ENCODE data around the gene ALG14. TPM values are rescaled to one million over a fixed set of nuclear protein-coding genes. Genes with fewer than 3 reads are reported as not detected.

Gene ALG14
- total and polyA plus RNA-seq, 10 of the 15 experiments (the other 5 are each of a cell fraction or from before 2014, with no cell fraction given): 2.6 to 19.2 (median 7.5) TPM

DNA sequence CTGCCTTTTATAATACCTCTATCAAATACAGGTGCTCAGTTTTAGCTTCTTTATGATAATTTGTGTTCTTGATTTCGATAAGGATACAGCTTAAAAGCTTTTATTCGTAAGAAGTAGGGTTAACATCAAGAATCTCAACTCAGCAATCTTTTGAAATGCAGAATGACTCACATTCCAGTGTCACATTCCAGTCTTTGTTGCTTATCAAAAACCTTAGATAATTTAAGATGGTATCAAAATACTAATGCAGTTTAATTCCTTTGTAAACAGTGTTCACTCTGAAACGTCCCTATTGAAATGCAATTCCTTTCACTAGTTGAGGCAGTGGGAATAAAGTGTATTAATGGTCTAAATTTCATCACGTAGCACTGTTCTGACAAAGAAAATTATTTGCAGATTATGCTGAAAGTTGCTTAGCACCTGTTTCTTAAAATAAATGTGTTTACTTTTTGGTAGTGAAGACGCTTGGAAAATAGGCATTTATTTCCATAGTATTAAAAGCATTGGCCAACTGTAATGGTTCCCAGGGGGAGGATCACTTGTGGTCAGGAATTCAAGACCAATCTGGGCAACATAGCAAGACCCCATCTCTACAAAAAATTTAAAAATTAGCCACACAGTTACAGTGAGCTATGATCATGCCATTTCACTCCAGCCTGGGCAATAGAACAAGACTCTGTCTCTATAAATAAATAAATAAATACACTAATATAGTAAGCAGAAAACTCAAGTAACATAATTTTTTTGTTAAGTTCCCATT lies 135.7 kb downstream of the ALG14 start:
- WGBS (ENCODE audit: insufficient coverage, insufficient replicate concordance, low lambda C conversion rate, missing lambda C conversion rate): 20% methylated on average over 5 of the region's 5 CpGs
- H3K27me3 ChIP-seq (replicated peaks in 1 of 2; ENCODE audit: control insufficient read depth in 2 of 2, insufficient read depth in 2 of 2, low read length in 1 of 2): no peaks in the 10 kb centered on the region; a peak in 1 of 4 replicates
- no peak overlapping the region for H3K27ac ChIP-seq (ENCODE audit: control insufficient read depth, insufficient read depth)
- in situ Hi-C loops (cut with MboI) (no loop called here), intact Hi-C loops (cut with micrococcal nuclease; ENCODE audit: unreplicated experiment) (no loop called here)
- BruUV-seq (replicated peaks): no TSS peak
- ATAC-seq (no peak), FAIRE-seq (peak; percentile 18), DNase-seq (ENCODE audit: low read depth, low spot score) (no peak)
- TF ChIP-seq NFIC (IDR thresholded peaks at IDR 0.05; ENCODE audit: low read depth, low read length): no peak
- TF ChIP-seq ATF3 (IDR thresholded peaks at IDR 0.05; ENCODE audit: borderline replicate concordance, extremely low read depth, low read depth, low read length): no peak
- no peak for TF ChIP-seq HDAC2 (IDR thresholded peaks at IDR 0.05)
- TF ChIP-seq RELA (IDR thresholded peaks at IDR 0.05; ENCODE audit: borderline replicate concordance, partially characterized antibody): no peak
- no peak for TF ChIP-seq CREM (IDR thresholded peaks at IDR 0.05; ENCODE audit: low read depth)
- TF ChIP-seq PAX5 (IDR thresholded peaks at IDR 0.05; ENCODE audit: borderline replicate concordance, low read depth, low read length): no peak
- TF ChIP-seq NFXL1 (IDR thresholded peaks at IDR 0.05; ENCODE audit: borderline replicate concordance): no peak
- no peak for TF ChIP-seq CEBPB (IDR thresholded peaks at IDR 0.05; ENCODE audit: borderline replicate concordance in 1 of 2, low read depth in 2 of 2, low read length in 2 of 2)
- H3K36me3 ChIP-seq (ENCODE audit: control insufficient read depth in 2 of 2, insufficient read depth in 2 of 2, low read length in 1 of 2): no peaks in the 10 kb centered on the region
- SMC1A ChIA-PET (ENCODE audit: uncharacterized antibody, unreplicated experiment): no interaction called here
- no peak overlapping the region for H3K4me2 ChIP-seq (ENCODE audit: control insufficient read depth, insufficient read depth)
- H4K20me1 ChIP-seq (ENCODE audit: control insufficient read depth, insufficient read depth): no peaks in the 10 kb centered on the region
- H2AFZ ChIP-seq (ENCODE audit: control insufficient read depth, low read depth, low read length): no peak overlapping the region
- no peaks in the 10 kb centered on the region for H3K4me1 ChIP-seq (ENCODE audit: control insufficient read depth, insufficient read depth, low read length)
- CTCF ChIA-PET: no interaction called here
- no peak overlapping the region for H3K4me3 ChIP-seq
- no peak overlapping the region for H3K9ac ChIP-seq (ENCODE audit: control insufficient read depth, insufficient read depth, low read length)
- no peaks in the 10 kb centered on the region for H3K79me2 ChIP-seq (ENCODE audit: control insufficient read depth, insufficient read depth, low read length)
- no peaks in the 10 kb centered on the region for H3K9me3 ChIP-seq (replicated peaks; ENCODE audit: control insufficient read depth, insufficient read depth, low read length)
- RAD21 ChIA-PET (ENCODE audit: unreplicated experiment): no interaction called here
- POLR2A ChIA-PET: no interaction called here
